GM12878 (cell line): Measurements from ENCODE around the gene OTUD5.

Experiments used
- CHD4 ChIP-seq: fragments of 200-600 bp; sonication (generic); IDR thresholded peaks from 2 replicates; pipeline ENCODE4 v1.6.1; 2016; ENCODE audit warnings: mild to moderate bottlenecking
- CTCF ChIP-seq, 3 experiments: IDR thresholded peaks in 2 of 3; conservative IDR thresholded peaks in 1 of 3; 2 replicates each; pipeline ENCODE4 v1.5.1; 2011; ENCODE audit warnings: low read depth in 3 of 3, low read length in 3 of 3, mild to moderate bottlenecking in 3 of 3, control low read depth in 2 of 3, moderate library complexity in 2 of 3, inconsistent platforms in 1 of 3, mixed read lengths in 1 of 3; ENCODE audit not compliant: control insufficient read depth in 2 of 3, insufficient read depth in 1 of 3; ENCODE audit errors: extremely low read depth in 1 of 3
- EZH2 ChIP-seq: IDR thresholded peaks from 2 replicates; pipeline ENCODE4 v1.6.1; 2012; ENCODE audit warnings: low read depth, mild to moderate bottlenecking, control low read depth, inconsistent platforms, low read length, borderline replicate concordance; ENCODE audit not compliant: control insufficient read depth
- FOXM1 ChIP-seq: IDR thresholded peaks from 2 replicates; pipeline ENCODE4 v1.6.1; 2012; ENCODE audit warnings: low read depth, mild to moderate bottlenecking, inconsistent platforms, low read length, moderate library complexity
- NFYB ChIP-seq: IDR thresholded peaks from 2 replicates; pipeline ENCODE4 v1.6.1; 2011; ENCODE audit warnings: low read depth, mild to moderate bottlenecking, low read length, improper control_type of control experiment, moderate library complexity; ENCODE audit not compliant: insufficient read depth

GRCh38 chrX:48989483-48989882 lies 32.1 kb upstream of the OTUD5 start:
- TF ChIP-seq CTCF (IDR thresholded peaks at IDR 0.05 in 2 of 3, conservative IDR thresholded peaks at IDR 0.05 in 1 of 3; ENCODE audit: control insufficient read depth in 2 of 3, extremely low read depth in 1 of 3, insufficient read depth in 1 of 3, low read depth in 3 of 3, low read length in 3 of 3) = no peak
- TF ChIP-seq EZH2 = no peak
- TF ChIP-seq CHD4 = no peak
- no peak for TF ChIP-seq NFYB
- TF ChIP-seq FOXM1 = no peak
